NCI-H774 (cell line): ENCODE data around the gene ZNF41.

Source experiments
- DNase-seq: peaks from one replicate; lab custom pipeline; 2025; lab: John Stamatoyannopoulos, UW

The ZNF41 gene

GRCh38 chrX:47489507-47490275, 6.7 kb upstream of the ZNF41 start:
- DNase-seq = no peak

DNA sequence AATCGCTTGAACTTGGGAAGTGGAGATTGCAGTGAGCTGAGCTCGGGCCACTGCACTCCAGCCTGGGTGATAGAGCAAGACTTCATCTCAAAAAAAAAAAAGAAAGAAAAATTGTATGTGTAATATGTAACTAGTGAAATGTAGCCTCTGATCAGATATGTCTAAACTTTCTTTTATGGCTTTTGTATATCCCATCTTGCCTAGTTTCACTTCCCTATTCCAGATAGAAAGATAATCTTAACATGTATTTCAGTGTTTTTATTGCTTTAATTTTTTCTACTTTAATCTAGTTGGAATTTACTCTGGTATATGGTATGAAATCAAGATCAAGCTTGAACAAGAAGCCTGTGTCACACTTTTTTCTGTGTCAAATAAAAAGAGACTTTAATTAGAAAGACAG, 1.9 kb upstream of the ZNF41 start:
- no peak for DNase-seq

GRCh38 chrX:47483306-47484268, 565 bp upstream of the ZNF41 start:
- no peak for DNase-seq

GRCh38 chrX:47482065-47482511, 934 bp downstream of the ZNF41 start:
- DNase-seq = no peak

- DNase-seq = no peak
Observed at GRCh38 chrX:47481160-47481559, 1.9 kb downstream of the ZNF41 start.

- DNase-seq = no peak
Observed at GRCh38 chrX:47480576-47480975, 2.4 kb downstream of the ZNF41 start.

- DNase-seq = no peak
Observed at GRCh38 chrX:47475476-47475875, 7.5 kb downstream of the ZNF41 start.

DNA sequence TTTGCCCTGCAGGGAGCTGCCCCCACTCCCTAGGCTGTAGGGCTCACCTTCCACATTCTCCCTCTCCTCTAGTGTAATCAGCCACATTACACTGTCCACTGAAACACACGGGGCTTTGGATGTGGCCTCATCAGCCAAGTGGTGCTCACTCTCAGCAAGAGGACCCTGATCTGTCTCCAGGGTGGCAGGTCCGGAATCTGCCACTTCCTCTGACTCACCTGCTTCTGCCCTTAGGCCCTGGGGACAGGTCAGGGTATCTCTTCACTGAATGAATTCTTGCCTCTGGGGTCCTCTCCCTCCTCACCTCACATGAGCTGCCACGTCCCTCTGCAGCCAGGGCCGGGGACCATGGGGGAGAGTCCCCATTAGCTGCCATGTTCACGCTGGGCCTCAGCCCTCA, 15.9 kb downstream of the ZNF41 start:
- no peak for DNase-seq

- no peak for DNase-seq
Observed at GRCh38 chrX:47460561-47460960, 22.5 kb downstream of the ZNF41 start.

DNA sequence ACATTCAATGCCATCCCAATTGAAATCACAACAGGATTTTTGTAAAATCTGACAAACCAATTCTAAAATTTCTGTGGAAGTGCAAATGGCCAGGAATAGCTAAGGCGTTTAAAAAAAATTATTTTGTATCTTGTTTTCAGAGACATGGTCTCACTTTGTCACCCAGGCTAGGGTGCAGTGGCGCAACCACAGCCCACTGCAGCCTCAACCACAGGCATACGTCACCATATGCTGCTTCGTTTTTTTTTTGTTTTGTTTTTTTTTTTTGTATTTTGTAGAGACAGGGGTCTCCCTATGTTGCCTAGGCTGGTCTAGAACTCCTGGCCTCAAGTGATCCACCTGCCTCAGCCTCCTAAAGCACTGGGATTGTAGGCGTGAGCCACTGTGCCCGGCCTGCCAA, 24.5 kb downstream of the ZNF41 start:
- DNase-seq = no peak

GRCh38 chrX:47456080-47456479, 26.9 kb downstream of the ZNF41 start:
- no peak for DNase-seq

GRCh38 chrX:47452112-47452511, 30.9 kb downstream of the ZNF41 start:
- no peak for DNase-seq

DNA sequence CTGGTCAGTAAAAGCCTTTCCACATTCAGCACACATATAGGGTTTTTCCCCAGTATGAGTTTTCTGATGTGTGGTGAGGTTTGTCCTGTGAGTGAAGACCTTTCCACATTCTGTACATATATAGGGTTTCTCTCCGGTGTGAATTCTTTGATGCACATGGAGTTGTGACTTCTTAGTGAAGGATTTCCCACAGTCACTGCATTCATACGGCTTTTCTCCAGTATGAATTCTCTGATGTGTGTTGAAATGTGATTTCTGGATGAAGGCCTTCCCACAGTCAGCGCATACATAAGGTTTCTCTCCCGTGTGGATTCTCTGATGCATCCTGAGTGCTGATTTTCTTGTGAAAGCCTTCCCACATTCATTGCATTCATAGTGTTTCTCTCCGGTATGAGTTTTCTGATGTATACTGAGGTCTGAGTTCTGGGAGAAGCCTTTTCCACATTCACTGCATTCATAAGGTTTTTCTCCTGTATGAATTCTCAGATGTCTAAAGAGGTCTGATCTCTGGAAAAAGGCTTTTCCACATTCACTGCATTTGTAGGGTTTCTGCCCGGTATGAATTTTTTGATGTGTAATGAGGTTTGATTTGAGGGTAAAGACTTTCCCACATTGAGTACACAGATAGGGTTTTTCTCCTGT, 34.7 kb downstream of the ZNF41 start:
- DNase-seq = no peak

GRCh38 chrX:47447607-47448006, 35.4 kb downstream of the ZNF41 start:
- DNase-seq = no peak

- DNase-seq = no peak
Observed at GRCh38 chrX:47446971-47447370, 36.1 kb downstream of the ZNF41 start.

DNA sequence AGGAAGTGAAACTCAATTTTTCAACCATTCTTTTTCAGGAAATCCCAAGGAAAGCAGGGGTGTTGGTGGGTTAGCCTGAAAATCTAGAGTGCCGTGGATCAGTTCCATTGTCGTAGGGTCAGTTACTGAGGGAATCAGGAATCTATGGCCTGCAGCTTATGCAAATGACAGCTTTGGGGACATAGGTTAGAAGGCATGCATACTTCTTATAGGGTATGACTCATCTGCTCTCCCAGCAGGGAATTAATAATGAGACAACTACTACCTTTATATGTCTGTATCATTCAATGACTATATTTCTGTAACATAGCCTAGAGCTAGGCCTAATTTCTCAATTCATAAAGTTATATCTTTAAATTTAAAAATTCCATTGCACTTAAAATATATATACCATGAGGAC, 36.6 kb downstream of the ZNF41 start:
- DNase-seq = no peak

GRCh38 chrX:47430925-47431324, 52.1 kb downstream of the ZNF41 start:
- DNase-seq = no peak

DNA sequence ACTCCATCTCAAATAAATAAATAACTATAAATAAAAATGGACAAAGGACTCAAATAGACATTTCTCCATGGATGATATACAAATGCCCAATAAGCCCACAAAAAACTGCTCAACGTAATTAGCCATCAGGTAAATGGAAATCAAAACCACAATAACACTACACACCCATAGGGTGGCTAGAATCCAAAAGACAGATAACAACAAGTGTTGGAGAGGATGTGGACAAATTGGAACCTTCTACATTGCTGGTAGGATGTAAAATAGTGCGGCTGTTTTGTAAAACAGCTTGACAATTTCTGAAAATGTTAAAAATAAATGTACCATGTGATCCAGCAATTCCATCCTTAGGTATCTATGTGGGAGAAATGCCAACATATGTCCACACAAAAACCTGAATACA, 60.6 kb downstream of the ZNF41 start:
- no peak for DNase-seq

DNA sequence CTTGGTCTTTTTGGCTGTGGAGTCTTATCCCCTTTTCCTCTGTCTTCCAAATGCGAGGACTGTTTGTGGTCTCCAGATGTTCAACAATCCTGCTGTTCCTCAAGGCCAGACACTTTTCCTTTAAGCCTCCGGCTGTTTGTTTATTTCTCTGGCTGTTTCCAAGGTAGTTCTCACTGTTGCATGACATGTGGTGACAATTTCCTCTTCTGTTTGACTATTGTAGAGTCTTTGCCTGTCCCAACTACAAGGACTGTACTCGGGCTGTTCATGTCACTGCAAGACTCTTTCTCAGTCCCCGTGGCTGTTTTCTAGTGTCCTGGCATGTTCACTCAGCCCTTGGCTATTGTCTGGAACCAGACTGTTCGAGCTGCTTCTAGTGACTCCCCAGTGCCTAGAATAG, 62.1 kb downstream of the ZNF41 start:
- no peak for DNase-seq

GRCh38 chrX:47420265-47420664, 62.8 kb downstream of the ZNF41 start:
- no peak for DNase-seq

DNA sequence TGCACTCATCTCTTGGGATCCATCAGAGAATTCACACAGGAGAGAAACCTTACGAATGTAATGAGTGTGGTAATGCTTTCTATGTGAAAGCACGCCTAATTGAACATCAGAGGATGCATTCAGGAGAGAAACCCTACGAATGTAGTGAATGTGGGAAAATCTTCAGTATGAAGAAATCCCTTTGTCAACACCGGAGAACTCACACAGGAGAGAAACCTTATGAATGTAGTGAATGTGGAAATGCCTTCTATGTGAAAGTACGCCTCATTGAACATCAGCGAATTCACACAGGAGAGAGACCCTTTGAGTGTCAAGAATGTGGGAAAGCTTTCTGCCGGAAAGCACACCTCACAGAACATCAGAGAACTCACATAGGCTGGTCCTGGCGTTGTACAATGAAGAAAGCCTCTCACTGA, 69.8 kb downstream of the ZNF41 start:
- DNase-seq = no peak
